Stimulated activated CD4-positive, alpha-beta T cell treated with anti-CD3 and anti-CD28 coated beads, Interleukin-4, amount 100 ng/mL, for 1 hour (primary cell): Measurements from ENCODE around the gene TMEM214.
A peak's percentile ranks its signal among the peaks of the same experiment; 100 is the strongest.

Source experiments
- DNase-seq: peaks from one replicate; pipeline ENCODE4 v3.0.0-alpha.2; 2020

TMEM214 gene

DNA sequence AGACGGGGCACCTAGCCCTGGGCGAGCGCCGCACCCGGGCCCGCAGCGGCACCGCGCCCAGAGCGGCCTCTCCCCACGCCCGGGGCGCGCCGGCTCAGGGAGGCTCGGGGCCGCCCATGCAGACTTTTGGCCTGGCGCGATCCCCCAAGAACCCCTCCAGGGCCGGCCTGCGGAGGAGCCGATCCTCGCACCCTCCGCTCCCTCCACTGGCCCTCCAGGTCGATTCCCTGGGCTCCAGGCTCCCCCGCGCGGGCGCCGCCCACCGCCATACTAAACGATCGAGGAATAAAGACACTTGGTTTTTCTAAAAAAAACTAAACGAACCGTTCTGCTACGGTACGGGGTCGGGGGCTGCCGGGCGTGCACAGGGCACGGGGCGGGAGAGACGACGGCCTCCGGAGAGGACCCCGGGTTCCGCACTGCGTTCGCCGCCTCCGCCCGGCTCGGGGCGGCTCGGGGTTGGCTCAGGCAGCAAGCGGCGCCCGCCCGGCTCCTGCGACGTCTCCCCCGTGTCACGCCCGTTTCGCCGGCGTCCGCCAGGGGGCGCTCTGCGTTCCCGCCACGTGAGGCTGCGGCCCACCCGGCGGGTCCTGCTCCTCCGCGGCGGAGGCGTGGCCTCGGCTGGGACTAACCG lies 53.4 kb downstream of the TMEM214 start:
- peak; percentile 98 for DNase-seq

DNA sequence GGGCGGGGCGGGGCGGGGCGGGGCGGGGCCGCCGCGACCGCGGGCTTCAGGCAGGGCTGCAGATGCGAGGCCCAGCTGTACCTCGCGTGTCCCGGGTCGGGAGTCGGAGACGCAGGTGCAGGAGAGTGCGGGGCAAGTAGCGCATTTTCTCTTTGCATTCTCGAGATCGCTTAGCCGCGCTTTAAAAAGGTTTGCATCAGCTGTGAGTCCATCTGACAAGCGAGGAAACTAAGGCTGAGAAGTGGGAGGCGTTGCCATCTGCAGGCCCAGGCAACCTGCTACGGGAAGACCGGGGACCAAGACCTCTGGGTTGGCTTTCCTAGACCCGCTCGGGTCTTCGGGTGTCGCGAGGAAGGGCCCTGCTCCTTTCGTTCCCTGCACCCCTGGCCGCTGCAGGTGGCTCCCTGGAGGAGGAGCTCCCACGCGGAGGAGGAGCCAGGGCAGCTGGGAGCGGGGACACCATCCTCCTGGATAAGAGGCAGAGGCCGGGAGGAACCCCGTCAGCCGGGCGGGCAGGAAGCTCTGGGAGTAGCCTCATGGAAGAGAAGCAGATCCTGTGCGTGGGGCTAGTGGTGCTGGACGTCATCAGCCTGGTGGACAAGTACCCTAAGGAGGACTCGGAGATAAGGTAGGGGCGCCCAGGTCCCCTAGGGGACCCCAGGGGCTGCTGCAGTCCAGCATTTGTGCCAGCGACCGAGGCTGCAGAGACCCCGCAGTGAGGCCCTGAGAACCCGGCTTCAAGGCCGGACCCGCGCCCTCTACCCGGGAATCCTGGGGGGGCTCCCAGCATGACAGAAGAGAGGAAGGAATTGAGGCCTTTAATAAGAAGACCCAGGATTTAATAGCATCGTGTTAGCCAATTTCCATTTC lies 54.2 kb downstream of the TMEM214 start, which contains the start of gene KHK:
KHK (plus strand) TSS at position 49 of the 870 bp plus-strand sequence; CDS start at position 537, 488 bp downstream.
- DNase-seq = peak; percentile 22

DNA sequence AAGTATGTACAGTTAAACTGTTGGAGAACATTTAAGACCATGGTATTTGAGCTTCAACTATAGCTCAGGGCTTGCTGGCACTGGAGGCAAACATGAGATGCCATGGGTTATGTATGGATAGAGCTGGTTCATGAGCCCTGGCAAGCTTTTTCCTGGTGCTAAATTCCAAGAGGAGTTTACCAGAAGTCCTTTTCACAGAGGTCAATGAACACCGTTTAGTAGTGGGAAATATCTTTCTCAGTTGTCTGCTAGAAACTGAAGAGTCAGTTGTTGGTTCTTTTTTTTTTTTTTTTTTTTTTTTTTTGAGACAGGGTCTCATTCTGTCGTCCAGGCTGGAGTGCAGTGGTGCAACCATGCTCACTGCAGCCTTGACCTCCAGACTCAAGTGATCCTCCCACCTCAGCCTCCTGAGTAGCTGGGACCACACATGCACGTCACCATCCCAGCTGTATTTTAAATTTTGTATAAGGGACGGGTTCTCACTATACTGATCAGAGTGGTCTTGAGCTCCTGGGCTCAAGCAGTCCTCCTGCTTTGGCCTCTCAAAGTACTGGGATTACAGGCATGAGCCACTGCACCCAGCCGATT lies 55.2 kb downstream of the TMEM214 start:
- no peak for DNase-seq

DNA sequence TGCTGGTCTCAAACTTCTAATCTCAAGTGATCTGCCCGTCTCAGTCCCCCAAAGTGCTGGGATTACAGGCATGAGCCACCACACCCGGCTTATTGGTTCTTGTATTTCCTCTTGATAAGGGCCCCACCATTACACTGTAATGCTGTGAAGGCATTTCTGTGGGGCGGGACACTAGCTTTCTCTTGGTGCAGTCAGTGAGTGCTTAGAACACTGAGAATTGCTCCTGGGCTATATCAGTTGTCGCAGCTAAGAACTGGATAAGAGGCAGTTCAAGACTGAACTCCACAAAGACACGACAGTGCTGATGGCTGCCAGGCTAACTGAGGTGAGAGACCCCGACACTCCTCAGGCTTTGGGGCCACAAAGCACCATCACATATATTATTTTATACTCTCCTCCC lies 55.9 kb downstream of the TMEM214 start:
- no peak for DNase-seq

DNA sequence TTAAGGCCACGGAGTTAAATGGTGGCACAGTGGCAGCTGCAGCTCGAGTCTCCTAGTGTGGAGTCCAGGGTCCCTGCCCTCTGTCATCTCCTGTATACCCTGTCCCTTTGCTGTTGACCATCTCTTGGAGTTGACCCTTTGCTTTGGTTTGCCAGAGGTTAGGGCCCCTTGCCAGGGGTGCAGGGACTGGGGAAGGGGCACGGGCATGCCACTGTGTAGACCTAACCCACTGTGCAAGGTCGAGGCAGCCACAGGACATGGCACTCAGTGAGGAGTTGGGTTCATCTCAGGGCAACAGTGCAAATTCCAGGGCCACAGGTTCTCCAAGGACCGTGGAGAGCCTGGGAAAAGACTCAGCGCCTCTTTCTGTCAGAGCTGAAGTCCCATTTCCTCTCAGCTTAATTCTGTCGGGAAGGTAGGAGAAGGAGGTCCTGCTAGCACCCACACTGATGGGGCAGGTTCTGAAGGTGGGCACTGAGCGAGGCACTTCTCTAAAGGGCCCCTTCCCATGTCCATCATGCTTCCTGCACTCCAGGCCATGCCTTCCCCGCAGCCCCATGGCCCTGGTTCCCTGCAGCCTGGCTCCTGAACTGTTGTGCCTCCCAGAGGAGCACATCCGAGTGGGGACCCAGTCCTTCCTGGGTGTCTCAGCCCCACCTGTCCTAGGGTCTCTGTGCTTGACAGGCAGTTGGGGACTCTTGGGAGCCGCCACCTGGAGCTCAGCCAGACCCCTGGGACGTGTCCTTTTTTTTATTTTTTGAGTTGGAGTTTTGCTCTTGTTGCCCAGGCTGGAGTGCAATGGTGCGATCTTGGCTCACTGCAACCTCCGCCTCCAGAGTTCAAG lies 56.6 kb downstream of the TMEM214 start:
- DNase-seq = no peak
